HepG2 (cell line): ENCODE measurements around the gene CHKA. TPM values are rescaled to one million over a fixed set of nuclear protein-coding genes. Genes with fewer than 3 reads are reported as not detected.

ENCODE experiments used
- ATRX ChIP-seq: sonication (generic); formaldehyde crosslinking; IDR thresholded peaks from 2 replicates; pipeline ENCODE4 v1.4.0; 2020; ENCODE audit warnings: missing genetic modification reagents, borderline replicate concordance
- ETV6 ChIP-seq: sonication (generic); formaldehyde crosslinking; conservative IDR thresholded peaks from 2 replicates; pipeline ENCODE4 v1.4.0; 2020; ENCODE audit warnings: missing genetic modification reagents
- GABPB1 ChIP-seq: IDR thresholded peaks from 2 replicates; pipeline ENCODE4 v1.6.1; 2016; ENCODE audit warnings: mild to moderate bottlenecking, missing genetic modification reagents, moderate library complexity, missing compliant biosample characterization
- HMG20A ChIP-seq: IDR thresholded peaks from 2 replicates; pipeline ENCODE4 v1.6.1; 2016; ENCODE audit warnings: borderline replicate concordance
- JARID2 ChIP-seq: sonication (generic); formaldehyde crosslinking; IDR thresholded peaks from 2 replicates; pipeline ENCODE4 v1.8.1; 2023; ENCODE audit warnings: missing genetic modification reagents, inconsistent platforms; ENCODE audit not compliant: insufficient replicate concordance
- KLF13 ChIP-seq: sonication (generic); formaldehyde crosslinking; IDR thresholded peaks from 2 replicates; pipeline ENCODE4 v1.4.0; 2020; ENCODE audit warnings: mild to moderate bottlenecking, missing genetic modification reagents
- KLF6 ChIP-seq: IDR thresholded peaks from 2 replicates; pipeline ENCODE4 v1.8.0; 2016; ENCODE audit warnings: missing biosample characterization, missing genetic modification reagents
- MED1 ChIP-seq: sonication (generic); formaldehyde crosslinking; IDR thresholded peaks from 2 replicates; pipeline ENCODE4 v1.4.0; 2020; ENCODE audit warnings: missing genetic modification reagents
- NFIC ChIP-seq: IDR thresholded peaks from 2 replicates; pipeline ENCODE4 v1.6.1; 2012; ENCODE audit warnings: mild to moderate bottlenecking, low read length, inconsistent platforms
- NFYB ChIP-seq: sonication (generic); formaldehyde crosslinking; IDR thresholded peaks from 2 replicates; pipeline ENCODE4 v1.4.0; 2020; ENCODE audit warnings: missing genetic modification reagents
- PCBP1 ChIP-seq: fragments of 200-400 bp; formaldehyde crosslinking; IDR thresholded peaks from 2 replicates; pipeline ENCODE4 v1.6.1; 2017; ENCODE audit warnings: mild to moderate bottlenecking, low read depth, low read length, borderline replicate concordance
- PPARG ChIP-seq: conservative IDR thresholded peaks from 2 replicates; pipeline ENCODE4 v1.6.1; 2016; ENCODE audit warnings: missing biosample characterization, missing genetic modification reagents
- SAFB2 ChIP-seq: sonication (generic); formaldehyde crosslinking; IDR thresholded peaks from 2 replicates; pipeline ENCODE4 v1.5.1; 2020; ENCODE audit warnings: missing genetic modification reagents, low read depth, mild to moderate bottlenecking, borderline replicate concordance
- SMAD1 ChIP-seq: sonication (generic); formaldehyde crosslinking; IDR thresholded peaks from 2 replicates; pipeline ENCODE4 v1.4.0; 2020; ENCODE audit warnings: missing genetic modification reagents, low read depth, mild to moderate bottlenecking, borderline replicate concordance
- WIZ ChIP-seq: sonication (generic); formaldehyde crosslinking; IDR thresholded peaks from 2 replicates; pipeline ENCODE4 v1.5.1; 2020; ENCODE audit warnings: mild to moderate bottlenecking, missing genetic modification reagents
- ZNF3 ChIP-seq: IDR thresholded peaks from 2 replicates; pipeline ENCODE4 v1.7.0; 2017; ENCODE audit warnings: inconsistent platforms
- ZNF557 ChIP-seq: sonication (generic); formaldehyde crosslinking; IDR thresholded peaks from 2 replicates; pipeline ENCODE4 v1.4.0; 2020; ENCODE audit warnings: missing genetic modification reagents
- polyA plus RNA-seq, 8 experiments: library from polyadenylated mRNA; depleted of rRNA in 3 of 8; stranded (reverse) in 7 of 8; unstranded in 1 of 8; fragments of >200 nt; fragmentation: Illumina TruSeq in 4 of 8; extraction: Trizol in 4 of 8; gene quantifications; 2 replicates each; pipeline versions ENCODE4 v1.2.1 to v1.2.3, GENCODE V29; 2011 to 2016; ENCODE audit warnings: low read depth in 4 of 8, missing spikeins in 1 of 8, mixed read lengths in 1 of 8; ENCODE audit not compliant: insufficient read depth in 1 of 8
- total RNA-seq, 5 experiments: library from RNA; depleted of rRNA; stranded (reverse); fragments of >200 nt; fragmentation: Illumina TruSeq; extraction: Trizol; gene quantifications; 2 replicates each; pipeline ENCODE4 v1.2.3, GENCODE V29; 2016; ENCODE audit warnings: low read depth in 1 of 5
- TF ChIP-seq, protein P1 (sequence below): sonication (generic); formaldehyde crosslinking; IDR thresholded peaks from 2 replicates; pipeline ENCODE4 v1.4.0; 2020; ENCODE audit warnings: missing genetic modification reagents
- TF ChIP-seq, protein P2 (sequence below): sonication (generic); formaldehyde crosslinking; IDR thresholded peaks from 2 replicates; pipeline ENCODE4 v1.8.0; 2022; ENCODE audit warnings: missing genetic modification reagents, low read depth, mild to moderate bottlenecking, borderline replicate concordance
- TF ChIP-seq, protein P3 (sequence below): IDR thresholded peaks from 2 replicates; pipeline ENCODE4 v1.6.1; 2016
- TF ChIP-seq, protein P4 (sequence below): IDR thresholded peaks from 2 replicates; pipeline ENCODE4 v1.4.0; 2020; ENCODE audit warnings: mild to moderate bottlenecking, missing genetic modification reagents
- TF ChIP-seq, protein P5 (sequence below): IDR thresholded peaks from 2 replicates; pipeline ENCODE4 v1.6.1; 2016; ENCODE audit warnings: missing genetic modification reagents, missing compliant biosample characterization

Gene CHKA
- total and polyA plus RNA-seq, 2 of the 13 experiments (the other 11 are each of a cell fraction or from before 2014, with no cell fraction given): 71.6 to 92.7 TPM

DNA sequence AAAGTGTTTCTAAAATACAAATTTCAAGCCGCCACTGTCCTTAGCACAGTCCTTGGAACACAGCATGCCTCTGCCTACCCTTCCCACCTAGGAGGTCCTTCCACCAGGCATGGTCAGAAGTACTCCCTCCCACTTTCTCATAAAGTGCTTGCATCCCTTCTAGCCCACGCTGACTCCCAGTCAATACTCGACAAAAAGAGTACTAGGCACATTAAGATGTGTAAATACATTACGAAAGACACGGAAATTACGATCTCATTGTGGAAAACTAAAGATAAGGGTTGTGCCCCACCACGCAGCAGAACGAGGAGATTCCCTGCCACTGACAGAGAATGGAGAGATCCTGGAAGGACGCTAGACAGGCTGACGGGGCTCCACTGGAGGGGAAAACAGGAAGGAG is 13.5 kb downstream of the CHKA start (continued):
- TF ChIP-seq, protein P1, sequence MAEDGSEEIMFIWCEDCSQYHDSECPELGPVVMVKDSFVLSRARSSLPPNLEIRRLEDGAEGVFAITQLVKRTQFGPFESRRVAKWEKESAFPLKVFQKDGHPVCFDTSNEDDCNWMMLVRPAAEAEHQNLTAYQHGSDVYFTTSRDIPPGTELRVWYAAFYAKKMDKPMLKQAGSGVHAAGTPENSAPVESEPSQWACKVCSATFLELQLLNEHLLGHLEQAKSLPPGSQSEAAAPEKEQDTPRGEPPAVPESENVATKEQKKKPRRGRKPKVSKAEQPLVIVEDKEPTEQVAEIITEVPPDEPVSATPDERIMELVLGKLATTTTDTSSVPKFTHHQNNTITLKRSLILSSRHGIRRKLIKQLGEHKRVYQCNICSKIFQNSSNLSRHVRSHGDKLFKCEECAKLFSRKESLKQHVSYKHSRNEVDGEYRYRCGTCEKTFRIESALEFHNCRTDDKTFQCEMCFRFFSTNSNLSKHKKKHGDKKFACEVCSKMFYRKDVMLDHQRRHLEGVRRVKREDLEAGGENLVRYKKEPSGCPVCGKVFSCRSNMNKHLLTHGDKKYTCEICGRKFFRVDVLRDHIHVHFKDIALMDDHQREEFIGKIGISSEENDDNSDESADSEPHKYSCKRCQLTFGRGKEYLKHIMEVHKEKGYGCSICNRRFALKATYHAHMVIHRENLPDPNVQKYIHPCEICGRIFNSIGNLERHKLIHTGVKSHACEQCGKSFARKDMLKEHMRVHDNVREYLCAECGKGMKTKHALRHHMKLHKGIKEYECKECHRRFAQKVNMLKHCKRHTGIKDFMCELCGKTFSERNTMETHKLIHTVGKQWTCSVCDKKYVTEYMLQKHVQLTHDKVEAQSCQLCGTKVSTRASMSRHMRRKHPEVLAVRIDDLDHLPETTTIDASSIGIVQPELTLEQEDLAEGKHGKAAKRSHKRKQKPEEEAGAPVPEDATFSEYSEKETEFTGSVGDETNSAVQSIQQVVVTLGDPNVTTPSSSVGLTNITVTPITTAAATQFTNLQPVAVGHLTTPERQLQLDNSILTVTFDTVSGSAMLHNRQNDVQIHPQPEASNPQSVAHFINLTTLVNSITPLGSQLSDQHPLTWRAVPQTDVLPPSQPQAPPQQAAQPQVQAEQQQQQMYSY (CRISPR knock-in tag): no peak
- TF ChIP-seq, protein P2, sequence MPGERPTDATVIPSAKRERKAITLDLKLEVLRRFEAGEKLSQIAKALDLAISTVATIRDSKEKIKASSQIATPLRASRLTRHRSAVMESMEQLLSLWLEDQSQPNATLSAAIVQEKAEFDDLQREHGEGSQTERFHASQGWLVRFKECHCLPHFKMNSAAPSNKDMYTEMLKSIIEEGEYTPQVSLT (CRISPR knock-in tag): no peak
- TF ChIP-seq HMG20A (CRISPR knock-in tag): peak; percentile 44; the same call in 1 of the 2 replicates
- 0 out of 2 replicates have a peak, but pooled peaks have one; percentile 58 for TF ChIP-seq ETV6 (CRISPR knock-in tag)
- no peak for TF ChIP-seq KLF6
- no peak for TF ChIP-seq GABPB1 (CRISPR knock-in tag)
- no peak for TF ChIP-seq PPARG
- TF ChIP-seq JARID2: no peak
- no peak for TF ChIP-seq NFYB (CRISPR knock-in tag)
- TF ChIP-seq ZNF3 (CRISPR knock-in tag): no peak
- no peak for TF ChIP-seq ATRX (CRISPR knock-in tag)
- TF ChIP-seq NFIC: no peak
- TF ChIP-seq, protein P3, sequence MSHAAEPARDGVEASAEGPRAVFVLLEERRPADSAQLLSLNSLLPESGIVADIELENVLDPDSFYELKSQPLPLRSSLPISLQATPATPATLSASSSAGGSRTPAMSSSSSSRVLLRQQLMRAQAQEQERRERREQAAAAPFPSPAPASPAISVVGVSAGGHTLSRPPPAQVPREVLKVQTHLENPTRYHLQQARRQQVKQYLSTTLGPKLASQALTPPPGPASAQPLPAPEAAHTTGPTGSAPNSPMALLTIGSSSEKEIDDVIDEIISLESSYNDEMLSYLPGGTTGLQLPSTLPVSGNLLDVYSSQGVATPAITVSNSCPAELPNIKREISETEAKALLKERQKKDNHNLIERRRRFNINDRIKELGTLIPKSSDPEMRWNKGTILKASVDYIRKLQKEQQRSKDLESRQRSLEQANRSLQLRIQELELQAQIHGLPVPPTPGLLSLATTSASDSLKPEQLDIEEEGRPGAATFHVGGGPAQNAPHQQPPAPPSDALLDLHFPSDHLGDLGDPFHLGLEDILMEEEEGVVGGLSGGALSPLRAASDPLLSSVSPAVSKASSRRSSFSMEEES (CRISPR knock-in tag): no peak
- TF ChIP-seq PCBP1: no peak
- TF ChIP-seq KLF13 (CRISPR knock-in tag): no peak
- TF ChIP-seq, protein P4, sequence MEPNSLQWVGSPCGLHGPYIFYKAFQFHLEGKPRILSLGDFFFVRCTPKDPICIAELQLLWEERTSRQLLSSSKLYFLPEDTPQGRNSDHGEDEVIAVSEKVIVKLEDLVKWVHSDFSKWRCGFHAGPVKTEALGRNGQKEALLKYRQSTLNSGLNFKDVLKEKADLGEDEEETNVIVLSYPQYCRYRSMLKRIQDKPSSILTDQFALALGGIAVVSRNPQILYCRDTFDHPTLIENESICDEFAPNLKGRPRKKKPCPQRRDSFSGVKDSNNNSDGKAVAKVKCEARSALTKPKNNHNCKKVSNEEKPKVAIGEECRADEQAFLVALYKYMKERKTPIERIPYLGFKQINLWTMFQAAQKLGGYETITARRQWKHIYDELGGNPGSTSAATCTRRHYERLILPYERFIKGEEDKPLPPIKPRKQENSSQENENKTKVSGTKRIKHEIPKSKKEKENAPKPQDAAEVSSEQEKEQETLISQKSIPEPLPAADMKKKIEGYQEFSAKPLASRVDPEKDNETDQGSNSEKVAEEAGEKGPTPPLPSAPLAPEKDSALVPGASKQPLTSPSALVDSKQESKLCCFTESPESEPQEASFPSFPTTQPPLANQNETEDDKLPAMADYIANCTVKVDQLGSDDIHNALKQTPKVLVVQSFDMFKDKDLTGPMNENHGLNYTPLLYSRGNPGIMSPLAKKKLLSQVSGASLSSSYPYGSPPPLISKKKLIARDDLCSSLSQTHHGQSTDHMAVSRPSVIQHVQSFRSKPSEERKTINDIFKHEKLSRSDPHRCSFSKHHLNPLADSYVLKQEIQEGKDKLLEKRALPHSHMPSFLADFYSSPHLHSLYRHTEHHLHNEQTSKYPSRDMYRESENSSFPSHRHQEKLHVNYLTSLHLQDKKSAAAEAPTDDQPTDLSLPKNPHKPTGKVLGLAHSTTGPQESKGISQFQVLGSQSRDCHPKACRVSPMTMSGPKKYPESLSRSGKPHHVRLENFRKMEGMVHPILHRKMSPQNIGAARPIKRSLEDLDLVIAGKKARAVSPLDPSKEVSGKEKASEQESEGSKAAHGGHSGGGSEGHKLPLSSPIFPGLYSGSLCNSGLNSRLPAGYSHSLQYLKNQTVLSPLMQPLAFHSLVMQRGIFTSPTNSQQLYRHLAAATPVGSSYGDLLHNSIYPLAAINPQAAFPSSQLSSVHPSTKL: peak; percentile 46
- 0 out of 2 replicates have a peak, but pooled peaks have one; percentile 37 for TF ChIP-seq MED1 (CRISPR knock-in tag)
- no peak for TF ChIP-seq WIZ (CRISPR knock-in tag)
- TF ChIP-seq, protein P5, sequence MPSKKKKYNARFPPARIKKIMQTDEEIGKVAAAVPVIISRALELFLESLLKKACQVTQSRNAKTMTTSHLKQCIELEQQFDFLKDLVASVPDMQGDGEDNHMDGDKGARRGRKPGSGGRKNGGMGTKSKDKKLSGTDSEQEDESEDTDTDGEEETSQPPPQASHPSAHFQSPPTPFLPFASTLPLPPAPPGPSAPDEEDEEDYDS: no peak
- no peak for TF ChIP-seq SAFB2 (CRISPR knock-in tag)
- TF ChIP-seq ZNF557: no peak
- TF ChIP-seq SMAD1 (CRISPR knock-in tag): no peak
